Fibroblast of villous mesenchyme (primary cell): ENCODE measurements around the gene TPR. TPM values are rescaled to one million over a fixed set of nuclear protein-coding genes. Genes with fewer than 3 reads are reported as not detected.

Experiments
- DNase-seq: peaks from one replicate; pipeline ENCODE4 v3.0.0-alpha.2; 2010; ENCODE audit warnings: low read depth
- H3K4me3 ChIP-seq: 2 replicates; pipeline ENCODE4 v1.5.1; 2011; ENCODE audit warnings: low read depth, mild to moderate bottlenecking, low read length
- CTCF ChIP-seq: IDR thresholded peaks from 2 replicates; pipeline ENCODE4 v1.5.1; 2012; ENCODE audit warnings: low read depth, mild to moderate bottlenecking, low read length; ENCODE audit not compliant: insufficient read depth
- total RNA-seq: library from RNA; depleted of rRNA; stranded (reverse); fragments of >200 nt; gene quantifications from 2 replicates; pipeline ENCODE4 v1.2.3, GENCODE V29; 2012

TPR gene
- total RNA-seq, 1 donor = 63.5 TPM

DNA sequence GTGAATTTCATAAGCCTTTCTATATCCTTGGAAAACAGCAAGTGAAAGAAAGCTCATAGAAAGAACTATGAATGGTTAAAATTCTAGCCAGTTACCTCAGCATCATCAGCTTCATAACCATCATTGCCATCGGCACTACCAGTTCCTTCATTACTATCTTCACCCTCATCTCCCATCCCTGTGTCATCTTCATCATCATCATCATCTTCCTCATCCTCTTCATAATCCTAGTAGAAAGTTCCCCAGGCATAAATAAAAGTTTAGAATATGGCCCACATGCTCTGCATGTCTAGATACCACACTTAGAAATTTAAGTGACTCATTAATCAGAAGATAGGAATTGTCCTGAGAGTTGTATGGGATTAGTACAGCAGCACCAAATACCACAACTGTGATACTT lies 49.0 kb downstream of the TPR start:
- no peak overlapping the region for H3K4me3 ChIP-seq
- no peak for TF ChIP-seq CTCF
- no peak for DNase-seq

- peak; percentile 45 for TF ChIP-seq CTCF
Measured at GRCh38 chr1:186325239-186325638, 49.8 kb downstream of the TPR start.

DNA sequence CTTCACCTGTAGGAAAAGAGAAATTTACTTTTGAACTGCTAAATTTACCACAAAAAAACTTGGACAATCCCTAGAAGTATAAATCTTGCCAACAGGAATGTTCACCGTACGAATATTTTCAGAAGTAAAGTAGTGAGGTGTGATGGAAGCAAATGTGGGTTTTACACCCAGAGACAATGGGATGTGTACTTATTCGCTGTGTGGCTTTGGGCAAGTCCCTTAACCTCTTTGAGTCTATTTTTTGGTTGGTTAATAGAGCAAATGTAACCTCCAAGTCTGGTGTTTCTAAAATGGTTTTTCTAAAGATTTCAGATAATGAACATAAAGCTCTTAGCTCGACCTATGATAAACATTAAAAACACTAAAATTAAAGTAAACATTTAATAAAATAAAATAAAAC lies 51.2 kb downstream of the TPR start:
- TF ChIP-seq CTCF = no peak

More at GRCh38 chr1:186325239-186325638, 49.8 kb downstream of the TPR start:
- DNase-seq = peak; percentile 7
- no peak overlapping the region for H3K4me3 ChIP-seq

GRCh38 chr1:186315570-186315969 lies 59.5 kb downstream of the TPR start:
- TF ChIP-seq CTCF = no peak
- no peak for DNase-seq
- no peak overlapping the region for H3K4me3 ChIP-seq

More for the DNA sequence above, 51.2 kb downstream of the TPR start:
- no peak overlapping the region for H3K4me3 ChIP-seq
- DNase-seq = no peak

- TF ChIP-seq CTCF = no peak
- H3K4me3 ChIP-seq = no peak overlapping the region
- DNase-seq = no peak
Measured at GRCh38 chr1:186311375-186312051, 63.5 kb downstream of the TPR start.

GRCh38 chr1:186310307-186310706 lies 64.7 kb downstream of the TPR start:
- no peak for TF ChIP-seq CTCF
- H3K4me3 ChIP-seq = no peak overlapping the region
- no peak for DNase-seq
